ENCODE results near the gene CRELD2.

The CRELD2 gene

GRCh38 chr22:49948958-49949913 is 30.8 kb downstream of the CRELD2 start:
- TF ChIP-seq FOXP2 (optimal IDR thresholded peaks at IDR 0.05; ENCODE audit: borderline replicate concordance, extremely low read depth, extremely low read length, insufficient read depth) (no peak), SIN3A (IDR thresholded peaks at IDR 0.05; ENCODE audit: borderline replicate concordance, insufficient read depth, low read length) (no peak), REST (IDR thresholded peaks at IDR 0.05; ENCODE audit: insufficient read depth in 1 of 2, low read depth in 2 of 2, low read length in 2 of 2) (no peak), POLR2AphosphoS5 (IDR thresholded peaks at IDR 0.05; ENCODE audit: low read depth, low read length) (no peak), TAF1 (IDR thresholded peaks at IDR 0.05; ENCODE audit: borderline replicate concordance, insufficient read depth, low read length) (no peak)

- TF ChIP-seq SIN3A (IDR thresholded peaks at IDR 0.05; ENCODE audit: borderline replicate concordance, insufficient read depth, low read length), result no peak
- TF ChIP-seq FOXP2 (optimal IDR thresholded peaks at IDR 0.05; ENCODE audit: borderline replicate concordance, extremely low read depth, extremely low read length, insufficient read depth), result no peak
- TF ChIP-seq REST (IDR thresholded peaks at IDR 0.05; ENCODE audit: insufficient read depth in 1 of 2, low read depth in 2 of 2, low read length in 2 of 2), result no peak
- no peak for TF ChIP-seq POLR2AphosphoS5 (IDR thresholded peaks at IDR 0.05; ENCODE audit: low read depth, low read length)
- no peak for TF ChIP-seq TAF1 (IDR thresholded peaks at IDR 0.05; ENCODE audit: borderline replicate concordance, insufficient read depth, low read length)
These were observed 31.5 kb downstream of the CRELD2 start for GRCh38 chr22:49949914-49950292.

- TF ChIP-seq FOXP2 (optimal IDR thresholded peaks at IDR 0.05; ENCODE audit: borderline replicate concordance, extremely low read depth, extremely low read length, insufficient read depth), result no peak
- no peak for TF ChIP-seq POLR2AphosphoS5 (IDR thresholded peaks at IDR 0.05; ENCODE audit: low read depth, low read length)
- no peak for TF ChIP-seq TAF1 (IDR thresholded peaks at IDR 0.05; ENCODE audit: borderline replicate concordance, insufficient read depth, low read length)
- TF ChIP-seq SIN3A (IDR thresholded peaks at IDR 0.05; ENCODE audit: borderline replicate concordance, insufficient read depth, low read length), result no peak
- TF ChIP-seq REST (IDR thresholded peaks at IDR 0.05; ENCODE audit: insufficient read depth in 1 of 2, low read depth in 2 of 2, low read length in 2 of 2), result no peak
These were observed 32.1 kb downstream of the CRELD2 start for GRCh38 chr22:49950396-49950994.

GRCh38 chr22:49951000-49951677 is 32.7 kb downstream of the CRELD2 start:
- no peak for TF ChIP-seq REST (IDR thresholded peaks at IDR 0.05; ENCODE audit: insufficient read depth in 1 of 2, low read depth in 2 of 2, low read length in 2 of 2)
- no peak for TF ChIP-seq POLR2AphosphoS5 (IDR thresholded peaks at IDR 0.05; ENCODE audit: low read depth, low read length)
- TF ChIP-seq SIN3A (IDR thresholded peaks at IDR 0.05; ENCODE audit: borderline replicate concordance, insufficient read depth, low read length), result no peak
- no peak for TF ChIP-seq TAF1 (IDR thresholded peaks at IDR 0.05; ENCODE audit: borderline replicate concordance, insufficient read depth, low read length)
- no peak for TF ChIP-seq FOXP2 (optimal IDR thresholded peaks at IDR 0.05; ENCODE audit: borderline replicate concordance, extremely low read depth, extremely low read length, insufficient read depth)

Measured in PFSK-1 (cell line).